Effector memory CD8-positive, alpha-beta T cell (primary cell): Measurements from ENCODE around the gene ITIH3.

Source experiments
- ATAC-seq: fragments of 150-1000 bp; cut with Tn5 transposase; replicated peaks from 2 replicates; pipeline ENCODE4 v1.10.0; 2021; ENCODE audit warnings: mild to moderate bottlenecking, moderate library complexity
- DNase-seq, 3 experiments: peaks; one replicate each; pipeline ENCODE4 v3.0.0; 2021
- H3K27ac Mint-ChIP-seq, 2 donors: one replicate each; pipeline ENCODE4 v1.8.0; 2022; ENCODE audit warnings: mild to moderate bottlenecking in 2 of 2, mixed read lengths in 2 of 2, moderate library complexity in 2 of 2
- H3K27me3 Mint-ChIP-seq, 2 donors: one replicate each; pipeline ENCODE4 v1.8.0; 2022; ENCODE audit warnings: mixed read lengths in 2 of 2
- H3K36me3 Mint-ChIP-seq: one replicate; pipeline ENCODE4 v1.8.0; 2022; ENCODE audit warnings: mild to moderate bottlenecking, moderate library complexity, mixed read lengths; ENCODE audit not compliant: insufficient read depth
- H3K4me1 Mint-ChIP-seq, 2 donors: one replicate each; pipeline ENCODE4 v1.8.0; 2022; ENCODE audit warnings: low read depth in 2 of 2, mixed read lengths in 2 of 2
- H3K4me3 Mint-ChIP-seq, 2 donors: one replicate each; pipeline ENCODE4 v1.8.0; 2022; ENCODE audit warnings: mild to moderate bottlenecking in 2 of 2, mixed read lengths in 2 of 2, moderate library complexity in 2 of 2
- H3K9me3 Mint-ChIP-seq, 2 donors: one replicate each; pipeline ENCODE4 v1.8.0; 2022; ENCODE audit warnings: mixed read lengths in 2 of 2

The ITIH3 gene

DNA sequence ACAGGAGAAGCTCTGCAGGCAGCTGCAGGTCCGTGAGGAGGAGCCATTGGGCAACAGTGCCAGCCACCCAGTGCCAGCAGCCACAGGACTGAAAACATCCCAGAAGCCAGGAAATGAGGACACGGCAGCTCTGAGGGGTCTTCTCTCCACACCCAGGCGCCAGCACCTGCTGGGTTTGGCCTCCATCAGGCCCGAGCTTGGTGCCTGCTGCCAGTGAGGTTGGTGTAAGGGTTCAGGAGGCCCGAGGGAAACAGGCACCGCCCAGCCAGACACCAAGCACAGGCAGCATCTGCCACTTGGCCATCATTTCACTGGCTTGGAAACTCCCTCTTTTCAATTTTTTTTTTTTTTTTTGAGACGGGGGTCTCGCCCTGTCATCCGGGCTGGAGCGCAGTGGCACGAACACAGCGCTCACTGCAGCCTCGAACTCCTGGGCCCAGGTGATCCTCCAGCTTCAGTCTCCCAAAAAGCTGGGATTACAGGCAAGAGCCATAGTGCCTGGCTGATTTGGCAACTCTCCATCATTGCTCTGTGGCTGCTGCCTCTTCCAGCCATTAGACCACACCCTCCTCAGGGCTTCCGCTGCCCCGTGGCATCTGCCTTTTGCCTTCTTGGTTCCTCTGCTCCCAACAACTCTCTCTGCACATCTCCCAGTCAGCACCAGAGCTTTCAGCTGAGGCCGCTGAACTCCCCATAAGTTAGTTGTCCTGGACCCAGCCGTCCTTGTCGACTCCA lies 1.5 kb upstream of the ITIH3 start:
- H3K4me1 Mint-ChIP-seq, result peaks cover 0 to 1% of the 10 kb centered on the region in 2 donors
- ATAC-seq (no peak), DNase-seq (no peak)
- H3K27ac Mint-ChIP-seq, result no peak overlapping the region
- H3K4me3 Mint-ChIP-seq, result no peak overlapping the region
- H3K36me3 Mint-ChIP-seq, result peaks cover 3% of the 10 kb centered on the region
- no peaks in the 10 kb centered on the region for H3K9me3 Mint-ChIP-seq
- peaks cover 0 to 14% of the 10 kb centered on the region in 2 donors for H3K27me3 Mint-ChIP-seq

DNA sequence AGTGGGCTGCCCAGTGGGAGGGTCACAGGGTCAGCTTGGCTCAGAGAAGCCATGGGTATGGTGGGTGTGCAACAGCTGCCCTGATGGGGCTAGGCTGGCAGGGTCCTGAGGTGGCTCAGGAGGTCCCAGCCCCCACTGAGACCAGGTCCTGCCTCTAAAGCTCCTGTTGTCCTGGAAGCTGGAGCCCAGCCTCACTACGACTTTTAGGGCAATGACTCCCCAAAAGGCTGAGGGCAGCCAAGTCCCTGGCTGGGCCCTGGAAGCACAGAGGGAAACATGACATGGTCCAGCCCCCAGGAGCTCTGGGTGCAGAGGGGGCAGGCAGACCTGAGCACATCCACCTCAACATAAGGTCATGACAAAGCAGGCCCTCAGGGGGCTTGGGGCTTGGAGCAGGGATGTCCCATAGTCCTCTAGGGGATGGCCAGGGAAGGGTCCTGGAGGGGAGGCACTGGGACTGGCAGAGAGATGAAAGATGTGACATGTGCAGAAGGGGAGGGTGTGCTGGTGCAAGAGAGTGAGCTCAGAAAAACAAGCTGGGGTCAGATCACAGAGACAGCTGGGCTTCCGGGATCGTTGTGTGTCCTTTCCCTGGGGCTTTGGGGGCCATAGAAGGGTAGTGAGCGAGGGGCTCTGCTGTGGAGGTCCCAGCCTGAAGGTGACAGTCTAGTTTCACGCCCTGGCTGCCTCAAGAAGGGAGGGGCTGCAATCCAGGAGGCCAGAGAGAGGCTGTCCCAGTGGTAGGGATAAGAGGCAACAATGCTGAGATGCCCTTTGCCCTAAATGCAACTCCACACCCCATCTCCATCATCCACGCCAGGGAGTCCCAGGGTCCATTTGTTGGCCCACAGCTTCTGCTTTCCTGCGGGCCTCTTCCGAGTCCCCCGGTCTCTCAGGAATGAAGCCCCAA lies 639 bp upstream of the ITIH3 start:
- DNase-seq (no peak), ATAC-seq (no peak)
- peaks cover 0 to 2% of the 10 kb centered on the region in 2 donors for H3K4me1 Mint-ChIP-seq
- H3K27me3 Mint-ChIP-seq, result peaks cover 0 to 12% of the 10 kb centered on the region in 2 donors
- H3K9me3 Mint-ChIP-seq, result no peaks in the 10 kb centered on the region
- H3K27ac Mint-ChIP-seq, result no peak overlapping the region
- peaks cover 3% of the 10 kb centered on the region for H3K36me3 Mint-ChIP-seq
- H3K4me3 Mint-ChIP-seq, result no peak overlapping the region

DNA sequence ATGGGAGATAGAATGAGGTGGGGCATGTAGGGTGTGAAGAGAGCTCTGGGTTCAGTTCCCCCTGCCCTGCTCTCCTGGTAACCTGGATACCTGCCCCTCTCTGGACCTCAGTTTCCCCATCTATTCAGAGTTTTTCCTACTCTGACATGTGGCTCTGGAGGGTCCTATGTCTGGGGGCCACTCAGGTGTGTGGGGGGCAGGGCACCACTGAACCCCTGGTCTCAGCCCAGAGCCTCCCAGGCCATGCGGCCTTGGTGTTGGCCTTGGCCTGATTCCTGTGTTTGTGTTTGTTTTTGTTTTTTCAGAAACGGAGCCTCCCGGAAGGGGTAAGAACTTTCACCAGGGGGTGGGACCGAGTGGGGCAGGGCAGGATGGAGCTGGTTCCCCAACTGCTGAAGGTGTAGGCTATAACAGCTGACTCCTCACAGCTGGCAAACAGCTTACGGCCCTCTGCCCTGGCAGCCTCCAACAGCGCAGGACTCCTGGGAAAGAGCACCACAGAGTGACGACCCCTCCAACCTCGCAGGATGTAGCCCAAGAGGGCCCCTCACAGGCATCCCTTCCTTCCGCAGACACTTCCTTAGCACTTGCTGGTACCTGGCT lies 803 bp downstream of the ITIH3 start:
- DNase-seq (no peak), ATAC-seq (no peak)
- no peaks in the 10 kb centered on the region for H3K9me3 Mint-ChIP-seq
- peaks cover 0 to 15% of the 10 kb centered on the region in 2 donors for H3K27me3 Mint-ChIP-seq
- no peak overlapping the region for H3K27ac Mint-ChIP-seq
- H3K36me3 Mint-ChIP-seq, result peaks cover 3% of the 10 kb centered on the region
- peaks cover 0 to 2% of the 10 kb centered on the region in 2 donors for H3K4me1 Mint-ChIP-seq
- H3K4me3 Mint-ChIP-seq, result no peak overlapping the region

DNA sequence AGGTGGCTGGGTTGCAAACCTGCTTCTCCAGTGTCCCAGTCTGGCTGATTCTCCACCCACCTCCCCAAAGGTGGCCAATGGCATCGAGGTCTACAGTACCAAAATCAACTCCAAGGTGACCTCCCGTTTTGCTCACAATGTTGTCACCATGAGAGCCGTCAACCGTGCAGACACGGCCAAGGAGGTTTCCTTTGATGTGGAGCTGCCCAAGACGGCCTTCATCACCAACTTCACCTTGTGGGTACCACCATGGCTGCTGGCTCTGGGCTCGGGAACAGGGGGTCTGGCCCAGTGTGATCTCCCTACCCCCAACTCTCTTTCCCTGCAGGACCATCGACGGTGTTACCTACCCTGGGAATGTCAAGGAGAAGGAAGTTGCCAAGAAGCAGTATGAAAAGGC lies 1.8 kb downstream of the ITIH3 start:
- Mint-ChIP-seq H3K27me3 (peaks cover 0 to 15% of the 10 kb centered on the region in 2 donors), H3K4me3 (no peak overlapping the region), H3K4me1 (peaks cover 0 to 2% of the 10 kb centered on the region in 2 donors), H3K27ac (no peak overlapping the region), H3K9me3 (no peaks in the 10 kb centered on the region), H3K36me3 (peaks cover 3% of the 10 kb centered on the region)
- no peak for ATAC-seq
- no peak for DNase-seq

DNA sequence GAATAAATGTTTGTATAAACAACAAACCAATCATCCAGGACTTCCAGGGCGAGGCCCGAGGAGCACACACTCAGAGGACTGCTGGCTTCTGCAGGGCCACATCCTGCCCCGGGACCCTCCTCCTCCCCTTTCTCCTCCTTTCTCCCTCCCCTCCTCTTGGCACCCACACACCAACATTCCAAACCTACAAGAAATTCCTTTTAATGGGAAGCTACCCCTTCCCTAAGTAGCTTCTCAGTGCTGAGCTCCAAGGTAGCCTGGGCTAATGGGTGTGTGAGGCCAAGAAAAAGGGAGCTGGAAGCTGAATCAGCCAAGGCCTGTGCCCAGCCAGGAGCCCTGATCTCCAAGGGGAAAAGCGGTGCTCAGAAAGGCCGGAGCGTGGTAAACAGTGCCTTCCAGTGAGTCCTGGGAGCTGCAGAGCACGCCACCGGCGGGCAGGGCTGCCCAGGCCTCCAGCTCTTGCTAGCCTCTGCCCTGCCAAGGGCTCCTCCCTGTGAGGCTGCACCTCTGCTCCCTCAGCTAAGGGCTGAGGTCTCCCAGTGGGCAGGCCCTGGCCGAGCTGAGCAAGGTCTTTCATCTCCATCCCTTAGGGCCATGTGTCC lies 3.9 kb downstream of the ITIH3 start:
- Mint-ChIP-seq H3K36me3 (peaks cover 3% of the 10 kb centered on the region), H3K27ac (no peak overlapping the region)

DNA sequence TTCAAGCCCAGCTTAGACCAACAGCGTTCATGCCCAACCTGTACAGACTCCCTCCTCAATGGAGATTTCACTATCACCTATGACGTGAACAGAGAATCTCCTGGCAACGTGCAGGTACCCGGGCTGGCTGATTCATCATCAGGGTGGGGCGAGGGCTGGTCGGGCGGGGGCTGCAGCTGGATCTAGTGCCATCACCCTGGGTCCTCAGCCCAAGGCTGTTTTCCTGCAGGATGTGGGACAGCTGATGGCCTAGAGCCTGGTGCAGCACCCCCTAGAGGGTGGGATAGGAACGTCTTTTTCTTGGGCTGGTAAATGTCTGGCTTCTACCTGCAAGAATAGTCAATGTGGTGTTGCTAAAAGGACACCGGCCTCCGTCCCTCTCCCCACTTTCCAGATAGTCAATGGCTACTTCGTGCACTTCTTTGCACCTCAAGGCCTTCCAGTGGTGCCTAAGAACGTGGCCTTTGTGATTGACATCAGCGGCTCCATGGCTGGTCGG lies 4.4 kb downstream of the ITIH3 start:
- Mint-ChIP-seq H3K36me3 (peaks cover 3% of the 10 kb centered on the region), H3K4me1 (peaks cover 0 to 2% of the 10 kb centered on the region in 2 donors), H3K9me3 (no peaks in the 10 kb centered on the region), H3K27ac (no peak overlapping the region), H3K4me3 (no peak overlapping the region), H3K27me3 (peaks cover 0 to 12% of the 10 kb centered on the region in 2 donors)
- DNase-seq (peak in 1 of 3 experiments; percentile 11), ATAC-seq (no peak)

More for the DNA sequence above, 3.9 kb downstream of the ITIH3 start:
- Mint-ChIP-seq H3K9me3 (no peaks in the 10 kb centered on the region), H3K4me1 (peaks cover 0 to 2% of the 10 kb centered on the region in 2 donors), H3K27me3 (peaks cover 0 to 8% of the 10 kb centered on the region in 2 donors), H3K4me3 (no peak overlapping the region)
- DNase-seq (no peak), ATAC-seq (no peak)

DNA sequence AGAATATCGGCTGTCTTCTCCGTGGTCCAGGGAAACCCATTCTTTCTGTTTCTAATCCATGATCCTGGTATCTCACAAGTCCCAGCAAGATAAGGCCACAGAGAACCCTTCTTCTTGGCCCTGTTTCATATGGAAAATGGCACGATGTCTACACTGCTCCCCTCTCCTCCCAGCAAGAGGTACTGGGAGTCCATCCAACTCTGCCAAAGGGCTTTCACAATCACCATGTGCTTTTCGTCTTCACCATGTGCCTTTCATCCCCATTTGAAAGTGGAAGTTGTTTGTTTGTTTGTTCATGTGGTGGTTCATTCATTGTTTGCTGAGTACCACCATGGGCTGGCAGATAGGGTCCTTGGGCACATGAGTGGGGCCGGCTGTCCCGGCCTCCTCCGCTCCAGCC lies 5.5 kb downstream of the ITIH3 start:
- Mint-ChIP-seq H3K9me3 (no peaks in the 10 kb centered on the region), H3K27ac (no peak overlapping the region), H3K4me3 (no peak overlapping the region), H3K4me1 (peaks cover 0 to 2% of the 10 kb centered on the region in 2 donors), H3K27me3 (peaks cover 0 to 15% of the 10 kb centered on the region in 2 donors), H3K36me3 (peaks cover 3% of the 10 kb centered on the region)
- no peak for DNase-seq
- ATAC-seq, result no peak

DNA sequence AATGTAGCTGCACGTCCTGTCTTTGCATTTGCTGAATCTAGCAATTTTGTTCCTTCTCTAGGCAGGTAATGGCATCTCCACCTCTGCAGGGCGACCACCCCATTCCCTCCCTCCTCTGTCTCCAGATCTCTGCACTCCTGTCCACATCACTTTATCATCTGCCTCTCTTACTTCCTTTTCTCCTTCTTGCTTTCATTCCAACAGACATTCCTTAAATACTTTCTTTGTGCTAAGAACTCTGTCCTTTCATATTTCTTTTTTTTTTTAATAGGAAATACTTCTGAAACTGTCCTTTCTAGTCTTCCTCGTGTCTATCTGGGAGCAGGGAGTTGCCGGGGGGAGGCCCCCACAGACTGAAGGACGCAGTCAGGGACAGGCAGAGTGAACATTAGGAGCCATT lies 7.2 kb downstream of the ITIH3 start:
- Mint-ChIP-seq H3K4me1 (peaks cover 0 to 2% of the 10 kb centered on the region in 2 donors), H3K36me3 (peaks cover 3% of the 10 kb centered on the region), H3K9me3 (no peaks in the 10 kb centered on the region), H3K27me3 (peaks cover 0 to 27% of the 10 kb centered on the region in 2 donors), H3K27ac (no peak overlapping the region), H3K4me3 (no peak overlapping the region)
- ATAC-seq (no peak), DNase-seq (no peak)

DNA sequence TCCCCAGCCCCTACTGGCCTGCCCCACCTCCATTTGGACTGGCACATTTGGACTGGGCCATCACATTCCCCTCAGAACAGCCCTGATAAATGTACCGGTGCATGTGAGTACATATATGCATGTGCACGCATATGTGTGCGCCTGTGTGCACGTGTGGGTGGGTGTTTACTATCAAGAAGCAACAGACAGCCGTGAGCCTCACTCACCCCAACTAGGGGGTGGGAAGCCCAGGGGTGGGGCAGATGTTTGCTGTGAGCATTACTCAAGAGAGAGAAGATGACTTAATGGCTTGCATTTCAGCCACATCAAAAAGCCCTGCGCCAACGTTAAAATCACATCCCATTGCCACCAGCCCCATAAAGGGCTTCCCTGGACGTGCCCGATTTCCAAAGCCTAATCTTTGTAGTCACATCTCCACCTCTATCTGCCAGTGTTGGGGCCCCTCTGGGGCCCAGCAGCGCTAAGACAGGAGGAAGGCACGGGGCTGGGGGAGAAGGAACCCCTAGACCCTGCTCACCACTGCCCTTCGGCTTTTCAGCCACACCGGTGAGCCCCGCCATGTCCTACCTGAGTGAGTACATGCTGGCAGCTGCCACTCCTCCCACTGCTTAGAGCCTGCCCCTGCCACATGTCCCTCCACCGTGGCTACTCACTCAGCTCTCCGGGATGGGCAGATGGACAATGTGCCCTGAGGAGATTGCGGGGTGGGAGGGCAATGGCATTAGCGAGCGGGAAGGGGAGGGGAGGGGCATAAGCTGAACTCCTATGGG lies 10.9 kb downstream of the ITIH3 start:
- Mint-ChIP-seq H3K27ac (no peak overlapping the region), H3K27me3 (peaks cover 0 to 22% of the 10 kb centered on the region in 2 donors), H3K36me3 (no peaks in the 10 kb centered on the region), H3K4me1 (no peaks in the 10 kb centered on the region), H3K9me3 (no peaks in the 10 kb centered on the region), H3K4me3 (no peak overlapping the region)
- DNase-seq (no peak), ATAC-seq (no peak)

DNA sequence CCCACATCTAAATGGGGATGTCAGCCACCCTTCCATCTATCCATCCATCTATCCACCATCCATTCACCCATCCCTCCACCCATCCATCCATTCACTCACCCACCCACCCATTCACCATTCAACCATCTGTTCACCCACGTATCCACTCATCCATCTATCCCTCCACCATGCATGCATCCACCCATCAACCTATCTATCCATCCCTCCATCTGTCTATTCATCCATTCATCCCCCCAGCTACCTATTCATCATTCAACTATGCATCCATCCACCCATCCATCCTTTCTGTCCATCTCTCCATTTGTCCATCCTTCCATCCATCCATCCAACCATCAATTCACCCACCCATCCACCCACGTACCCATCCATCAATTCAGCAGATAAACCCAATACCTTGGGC lies 14.6 kb downstream of the ITIH3 start:
- no peaks in the 10 kb centered on the region for H3K36me3 Mint-ChIP-seq
- H3K9me3 Mint-ChIP-seq, result no peaks in the 10 kb centered on the region
- H3K4me3 Mint-ChIP-seq, result no peak overlapping the region
- DNase-seq, result no peak
- ATAC-seq, result no peak
- no peaks in the 10 kb centered on the region for H3K4me1 Mint-ChIP-seq
- peaks cover 0 to 16% of the 10 kb centered on the region in 2 donors for H3K27me3 Mint-ChIP-seq
- no peak overlapping the region for H3K27ac Mint-ChIP-seq

DNA sequence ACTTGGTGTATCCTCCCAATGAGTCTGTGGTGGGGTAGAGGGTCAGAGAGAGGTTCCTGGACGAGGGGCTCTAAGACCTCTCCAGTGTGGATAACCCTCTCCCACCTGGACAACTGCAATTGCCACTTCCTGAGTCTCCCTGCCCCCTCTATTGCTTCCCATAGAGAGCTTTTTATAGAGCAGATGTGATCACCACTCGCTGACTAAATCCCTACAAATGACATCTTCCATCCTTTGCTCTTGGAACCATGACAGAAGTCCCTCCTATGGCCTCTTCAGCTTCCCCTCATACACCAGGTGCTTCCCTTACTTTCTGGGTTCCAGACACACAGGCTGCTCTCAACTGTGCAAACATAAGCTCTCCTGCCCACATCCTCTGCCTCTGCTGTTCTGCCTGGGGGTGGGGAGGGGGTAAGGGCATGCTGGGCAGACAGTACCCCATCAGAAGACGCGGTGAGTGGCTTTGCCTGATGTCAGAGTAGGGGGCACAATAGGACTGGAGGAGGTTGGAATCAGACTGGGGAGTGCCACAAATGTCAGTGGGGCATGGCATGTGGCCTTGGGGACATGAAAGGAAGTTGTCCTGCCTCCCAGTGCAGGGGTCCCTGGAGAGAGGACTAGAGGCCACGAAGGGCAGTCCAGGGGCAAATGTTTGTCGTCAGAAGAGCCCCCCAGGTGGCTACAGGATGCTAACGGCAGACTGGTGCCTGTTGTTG lies 15.2 kb downstream of the ITIH3 start:
- no peak for ATAC-seq
- Mint-ChIP-seq H3K27me3 (peaks cover 0 to 15% of the 10 kb centered on the region in 2 donors), H3K27ac (no peak overlapping the region)

DNA sequence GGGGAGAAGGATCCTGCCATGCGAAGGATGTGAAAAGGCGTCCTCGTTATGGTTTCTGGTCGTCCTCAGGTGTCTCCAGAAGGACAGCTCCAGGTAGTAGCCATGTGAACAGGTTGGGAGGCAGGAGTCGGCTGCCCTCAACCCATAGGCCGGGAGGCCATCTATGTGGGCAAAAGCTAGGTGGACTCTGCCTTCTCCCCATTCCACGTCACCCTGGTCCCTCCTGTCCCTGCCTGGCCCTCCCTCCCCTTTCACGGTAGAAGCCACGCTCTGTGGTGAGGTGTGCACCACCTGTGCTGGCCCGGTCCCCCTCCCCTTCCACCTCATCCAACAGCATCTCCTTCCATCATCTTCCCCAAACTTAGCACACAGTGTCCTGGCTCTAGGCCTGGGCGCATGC lies 16.3 kb downstream of the ITIH3 start:
- Mint-ChIP-seq H3K9me3 (no peaks in the 10 kb centered on the region), H3K4me3 (no peak overlapping the region), H3K27ac (peak overlapping the region; percentile 1 to 51), H3K36me3 (no peaks in the 10 kb centered on the region), H3K4me1 (no peaks in the 10 kb centered on the region), H3K27me3 (peaks cover 0 to 11% of the 10 kb centered on the region in 2 donors)
- ATAC-seq (no peak), DNase-seq (no peak)

More for the DNA sequence above, 15.2 kb downstream of the ITIH3 start:
- Mint-ChIP-seq H3K4me1 (no peaks in the 10 kb centered on the region), H3K9me3 (no peaks in the 10 kb centered on the region), H3K4me3 (no peak overlapping the region), H3K36me3 (no peaks in the 10 kb centered on the region)
- no peak for DNase-seq
